Spinal cord (tissue), 10 donors: ENCODE results near the gene CD200R1L. TPM values are rescaled to one million over a fixed set of nuclear protein-coding genes. Genes with fewer than 3 reads are reported as not detected.

Experiments
- DNase-seq, 6 donors: peaks; one replicate each; pipeline versions ENCODE4 v3.0.0 to v3.0.0-alpha.2; 2013 to 2015; ENCODE audit warnings: low spot score in 6 of 6, low read depth in 4 of 6
- H3K27ac ChIP-seq: one replicate; pipeline ENCODE4 v1.5.1; 2013; ENCODE audit warnings: low read depth, low read length, control low read depth
- H3K27me3 ChIP-seq: one replicate; pipeline ENCODE4 v1.6.1; 2013; ENCODE audit warnings: low read length; ENCODE audit not compliant: control insufficient read depth, insufficient read depth
- H3K36me3 ChIP-seq: one replicate; pipeline ENCODE4 v1.6.1; 2013; ENCODE audit warnings: low read length; ENCODE audit not compliant: control insufficient read depth, insufficient read depth
- H3K4me1 ChIP-seq: one replicate; pipeline ENCODE4 v1.6.1; 2013; ENCODE audit warnings: low read length; ENCODE audit not compliant: control insufficient read depth, insufficient read depth
- H3K4me3 ChIP-seq: one replicate; pipeline ENCODE4 v1.5.1; 2013; ENCODE audit warnings: low read depth, low read length, control low read depth
- H3K9me3 ChIP-seq: one replicate; pipeline ENCODE4 v1.6.1; 2013; ENCODE audit warnings: low read length; ENCODE audit not compliant: control insufficient read depth, insufficient read depth
- WGBS: methylation state at CpG from one replicate; pipeline ENCODE4 v1.1.5; 2013; ENCODE audit warnings: missing lambda C conversion rate; ENCODE audit not compliant: insufficient coverage; 5-methylcytosine and 5-hydroxymethylcytosine counted together
- polyA plus RNA-seq, 2 donors: library from polyadenylated mRNA; unstranded; fragments of 120-200 nt; gene quantifications; one replicate each; pipeline ENCODE4 v1.2.1, GENCODE V29; 2013; ENCODE audit not compliant: insufficient read length in 2 of 2
- total RNA-seq, 2 donors: library from RNA; depleted of rRNA in 1 of 2; stranded (reverse); fragments of 120-200 nt in 1 of 2; fragments of >200 nt in 1 of 2; gene quantifications; one replicate each; pipeline versions ENCODE4 v1.2.3 to v1.2.4, GENCODE V29; 2013 to 2014
- donor health status: healthy.

CD200R1L gene
- total and polyA plus RNA-seq, 4 donors = not detected

DNA sequence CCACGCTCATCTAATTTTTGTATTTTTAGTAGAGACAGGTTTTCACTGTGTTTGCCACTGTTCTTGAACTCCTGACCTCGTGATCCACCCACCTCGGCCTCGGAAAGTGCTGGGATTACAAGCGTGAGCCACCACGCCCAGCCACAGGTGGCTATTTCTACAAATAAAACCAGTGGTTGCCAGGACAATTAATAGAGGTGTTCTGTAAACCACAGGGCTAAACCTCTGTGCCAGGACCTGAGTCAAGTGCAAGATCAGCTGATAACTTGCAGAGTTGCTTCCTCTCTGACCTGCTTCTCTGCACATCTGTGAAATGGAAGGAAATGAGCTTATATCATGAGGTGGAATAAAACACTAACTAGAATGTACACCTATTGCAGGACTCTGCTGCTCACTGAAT, 72.8 kb downstream of the CD200R1L start:
- Histone ChIP-seq H3K4me1 (no peaks in the 10 kb centered on the region), H3K4me3 (no peak overlapping the region), H3K27me3 (no peaks in the 10 kb centered on the region), H3K36me3 (no peaks in the 10 kb centered on the region), H3K27ac (no peak overlapping the region), H3K9me3 (no peaks in the 10 kb centered on the region)
- no peak for DNase-seq
- 87% methylated on average over 6 of the region's 6 CpGs for WGBS

DNA sequence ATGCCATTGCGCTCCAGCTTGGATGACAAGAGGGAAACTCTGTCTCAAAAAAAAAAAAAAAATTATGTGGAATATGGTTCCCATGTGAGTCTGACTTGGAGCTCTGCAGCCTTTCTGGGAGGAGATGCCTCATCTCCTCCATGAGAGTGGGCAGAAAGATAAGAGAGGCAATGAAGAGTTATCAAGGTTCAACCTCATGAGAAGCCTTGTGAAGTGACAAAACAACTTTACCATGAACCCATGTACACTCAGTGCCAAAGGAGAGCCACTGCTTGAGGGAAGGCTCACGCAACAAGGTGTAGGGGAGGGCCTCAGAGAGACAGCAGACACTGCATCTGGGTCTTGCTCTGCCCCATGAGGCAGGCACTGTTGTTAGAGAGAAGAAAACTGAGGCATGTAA, 75.7 kb downstream of the CD200R1L start:
- H3K27ac ChIP-seq = no peak overlapping the region
- no peak for DNase-seq
- H3K4me1 ChIP-seq = no peaks in the 10 kb centered on the region
- H3K9me3 ChIP-seq = no peaks in the 10 kb centered on the region
- H3K27me3 ChIP-seq = no peaks in the 10 kb centered on the region
- 100% methylated on average over 1 of the region's 2 CpGs for WGBS
- H3K36me3 ChIP-seq = no peaks in the 10 kb centered on the region
- H3K4me3 ChIP-seq = no peak overlapping the region

DNA sequence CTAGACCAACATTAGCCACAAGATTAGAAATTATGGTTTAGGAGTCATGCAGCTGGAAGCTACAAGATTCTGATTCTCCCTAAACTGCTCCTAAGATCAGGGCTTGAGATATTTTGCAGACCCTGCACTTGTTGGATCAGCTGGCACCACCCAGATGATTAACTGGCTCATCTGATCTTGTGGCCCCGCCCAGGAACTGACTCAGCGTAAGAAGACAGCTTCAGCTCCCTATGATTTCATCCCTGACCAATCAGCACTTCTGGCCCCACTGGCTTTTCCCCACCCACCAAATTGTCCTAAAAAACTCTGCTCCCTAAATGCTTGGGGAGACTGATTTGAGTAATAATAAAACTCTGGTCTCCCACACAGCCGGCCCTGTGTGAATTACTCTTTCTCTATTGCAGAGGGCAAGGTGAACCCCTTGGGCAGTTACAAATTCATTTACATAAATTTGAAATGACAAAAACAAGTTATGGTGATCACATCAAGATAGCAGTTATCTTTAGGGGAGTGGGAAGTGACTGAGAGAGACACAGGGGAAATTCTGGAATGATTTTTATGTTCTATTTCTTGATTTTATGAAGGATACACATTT, 76.5 kb downstream of the CD200R1L start:
- no peak for DNase-seq
- 92% methylated on average over 2 of the region's 3 CpGs for WGBS
- H3K4me1 ChIP-seq = no peaks in the 10 kb centered on the region

DNA sequence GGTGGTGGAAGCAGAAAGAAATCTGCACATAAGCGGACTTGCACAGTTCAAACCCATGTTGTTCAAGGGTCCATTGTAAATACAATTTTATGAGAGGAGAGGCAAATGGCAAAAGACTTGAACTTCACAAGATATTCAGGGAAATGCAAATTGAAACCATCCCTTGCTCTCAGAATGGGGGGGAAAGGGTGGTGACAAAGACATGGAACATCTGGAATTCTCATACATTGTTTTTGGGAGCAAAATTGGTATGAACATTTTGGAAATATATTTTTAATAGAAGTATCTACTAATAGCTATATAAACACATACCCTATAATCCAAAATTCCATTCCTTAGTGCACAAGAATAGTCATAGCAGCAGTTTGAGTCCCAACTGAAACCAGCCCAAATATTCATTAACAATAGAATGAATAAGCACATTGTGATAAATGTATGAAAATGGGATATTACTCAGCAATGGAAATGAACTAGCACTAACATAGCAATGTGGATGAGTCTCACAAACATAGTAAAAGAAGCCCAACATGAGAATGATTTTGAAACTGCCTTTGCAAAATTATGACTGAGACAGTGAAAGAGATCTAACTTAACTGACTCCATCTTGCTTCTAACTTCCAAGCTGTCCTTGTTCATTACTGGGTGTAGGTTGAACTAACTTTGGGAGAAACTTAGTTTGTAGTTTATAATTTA, 77.2 kb downstream of the CD200R1L start:
- no peak overlapping the region for H3K4me3 ChIP-seq
- 100% methylated on average over 1 of the region's 1 CpG for WGBS
- no peaks in the 10 kb centered on the region for H3K36me3 ChIP-seq
- H3K9me3 ChIP-seq = no peaks in the 10 kb centered on the region
- H3K27ac ChIP-seq = no peak overlapping the region
- no peaks in the 10 kb centered on the region for H3K27me3 ChIP-seq
- no peaks in the 10 kb centered on the region for H3K4me1 ChIP-seq
- DNase-seq = no peak

More for the DNA sequence above, 76.5 kb downstream of the CD200R1L start:
- Histone ChIP-seq H3K36me3 (no peaks in the 10 kb centered on the region), H3K27ac (no peak overlapping the region), H3K4me3 (no peak overlapping the region), H3K9me3 (no peaks in the 10 kb centered on the region), H3K27me3 (no peaks in the 10 kb centered on the region)

DNA sequence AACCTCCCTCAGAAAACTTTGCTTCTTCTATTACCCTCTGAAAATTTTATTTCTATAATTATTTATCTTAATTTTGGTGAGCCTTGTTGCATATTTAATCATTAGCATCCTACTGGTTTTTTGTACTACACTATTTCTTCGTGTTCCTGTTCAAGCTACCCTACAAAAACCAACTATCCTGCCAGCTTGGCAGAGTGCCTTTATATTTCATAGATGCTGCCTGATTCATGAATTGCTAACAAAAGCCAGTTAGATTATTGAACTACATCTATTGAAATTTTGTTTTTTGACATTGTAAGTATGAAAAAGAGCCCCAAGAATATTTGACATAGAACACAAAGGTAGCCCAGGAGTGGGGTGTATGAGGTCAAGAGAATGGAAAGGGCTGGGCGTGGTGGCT, 78.9 kb downstream of the CD200R1L start:
- no peaks in the 10 kb centered on the region for H3K36me3 ChIP-seq
- H3K4me1 ChIP-seq = no peaks in the 10 kb centered on the region
- H3K27me3 ChIP-seq = no peaks in the 10 kb centered on the region
- WGBS = 100% methylated on average over 1 of the region's 2 CpGs
- DNase-seq = no peak
- H3K27ac ChIP-seq = no peak overlapping the region
- no peak overlapping the region for H3K4me3 ChIP-seq
- no peaks in the 10 kb centered on the region for H3K9me3 ChIP-seq

DNA sequence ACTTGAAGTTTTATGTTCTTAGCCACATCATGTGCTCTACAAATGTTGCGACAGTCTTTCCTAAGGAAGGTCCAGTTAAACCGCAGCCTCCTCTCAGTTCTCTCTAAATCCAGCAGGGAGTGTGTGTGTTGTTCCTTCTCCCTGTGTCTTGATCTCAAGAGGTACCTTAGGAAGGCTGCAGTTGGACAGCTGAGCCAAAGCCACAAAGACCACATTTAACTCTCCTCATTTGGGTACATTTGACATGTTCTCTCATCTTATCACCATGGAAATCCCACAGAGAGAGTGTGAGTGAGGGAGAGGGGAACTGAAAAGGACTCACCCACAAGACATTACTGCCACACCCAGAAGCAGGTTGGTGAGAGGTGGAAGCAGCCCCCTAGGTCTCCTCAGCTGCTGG, 79.5 kb downstream of the CD200R1L start:
- Histone ChIP-seq H3K36me3 (no peaks in the 10 kb centered on the region), H3K9me3 (no peaks in the 10 kb centered on the region), H3K4me3 (no peak overlapping the region), H3K27ac (no peak overlapping the region), H3K4me1 (no peaks in the 10 kb centered on the region), H3K27me3 (no peaks in the 10 kb centered on the region)
- no CpG with 5 or more reads among the region's 2 CpGs for WGBS
- DNase-seq = no peak

Other genes with a start within 250 kb of the CD200R1L start
- 100 to 1,000 TPM in 1 of 2 donors, 10 to 100 TPM in 1; 59.0 to 130 TPM for gene CCDC80, start 205.7 kb downstream of the CD200R1L start, total RNA-seq
- 100 to 1,000 TPM in 1 of 2 donors, 10 to 100 TPM in 1; 98.5 to 101 TPM for gene CCDC80, start 205.7 kb downstream of the CD200R1L start, polyA plus RNA-seq
- gene CD200R1, start 128.2 kb upstream of the CD200R1L start, total RNA-seq = 1 to 10 TPM; 2.7 to 3.3 TPM
- gene CD200R1, start 128.2 kb upstream of the CD200R1L start, polyA plus RNA-seq = under 1 TPM; 0.35 to 0.68 TPM
- gene GTPBP8, start 144.1 kb upstream of the CD200R1L start, total RNA-seq = 10 to 100 TPM; 18.5 to 26.9 TPM
- gene GTPBP8, start 144.1 kb upstream of the CD200R1L start, polyA plus RNA-seq = 10 to 100 TPM; 13.3 to 16.4 TPM